K562 (cell line): ENCODE results near the gene CNIH4. TPM values are rescaled to one million over a fixed set of nuclear protein-coding genes. Genes with fewer than 3 reads are reported as not detected.

ENCODE experiments used
- GABPB1 ChIP-seq: sonication (generic); formaldehyde crosslinking; IDR thresholded peaks from 2 replicates; pipeline ENCODE4 v1.8.0; 2022; ENCODE audit warnings: mild to moderate bottlenecking, missing genetic modification reagents
- HDAC8 ChIP-seq: fragments of 450-650 bp; IDR thresholded peaks from 2 replicates; pipeline ENCODE4 v1.6.1; 2016; ENCODE audit warnings: mild to moderate bottlenecking, missing genetic modification characterization, moderate library complexity, missing compliant biosample characterization
- IFI16 ChIP-seq: fragments of 250-450 bp; sonication (Bioruptor Pico); IDR thresholded peaks from 2 replicates; pipeline ENCODE4 v2.1.2; 2022; ENCODE audit warnings: mild to moderate bottlenecking, inconsistent platforms
- ILF3 ChIP-seq: fragments of 450-650 bp; IDR thresholded peaks from 2 replicates; pipeline ENCODE4 v1.6.1; 2018; ENCODE audit warnings: antibody characterized with exemption, mild to moderate bottlenecking, moderate library complexity, borderline replicate concordance
- SMARCE1 ChIP-seq: fragments of 450-650 bp; IDR thresholded peaks from 2 replicates; pipeline ENCODE4 v1.7.1; 2016; ENCODE audit warnings: mild to moderate bottlenecking
- SRSF1 ChIP-seq: fragments of 200-400 bp; formaldehyde crosslinking; IDR thresholded peaks from 2 replicates; pipeline ENCODE4 v1.6.1; 2017; ENCODE audit warnings: mild to moderate bottlenecking, low read depth, low read length, moderate library complexity
- TAF9B ChIP-seq: fragments of 450-650 bp; IDR thresholded peaks from 2 replicates; pipeline ENCODE4 v1.6.1; 2018; ENCODE audit warnings: mild to moderate bottlenecking; ENCODE audit not compliant: partially characterized antibody
- polyA plus RNA-seq, 8 experiments: library from polyadenylated mRNA; depleted of rRNA in 4 of 8; stranded (reverse) in 5 of 8; unstranded in 3 of 8; fragments of >200 nt; fragmentation: Nextera tagmentation in 2 of 8; fragmentation: Illumina TruSeq in 1 of 8; extraction: Ambion mirVana in 2 of 8; extraction: Trizol in 1 of 8; gene quantifications; 2 replicates each; pipeline versions ENCODE4 v1.2.1 to v1.2.3, GENCODE V29; 2011 to 2014; ENCODE audit warnings: inconsistent platforms in 1 of 8, missing spikeins in 1 of 8
- total RNA-seq, 7 experiments: library from RNA; depleted of rRNA in 6 of 7; stranded (reverse); fragments of >200 nt in 6 of 7; fragmentation: Illumina TruSeq in 2 of 7; extraction: Trizol in 2 of 7; gene quantifications; 2 replicates each; pipeline versions ENCODE4 v1.2.1 to v1.2.3, GENCODE V29; 2011 to 2021; ENCODE audit warnings: low replicate concordance in 1 of 7
- TF ChIP-seq, protein P1 (sequence below): fragments of 450-650 bp; IDR thresholded peaks from 2 replicates; pipeline ENCODE4 v1.6.1; 2017; ENCODE audit warnings: antibody characterized with exemption, mild to moderate bottlenecking
- TF ChIP-seq, protein P2 (sequence below): fragments of 450-650 bp; IDR thresholded peaks from 2 replicates; pipeline ENCODE4 v1.6.1; 2014; ENCODE audit warnings: low read depth, mild to moderate bottlenecking, moderate library complexity, borderline replicate concordance
- TF ChIP-seq, protein P3 (sequence below): sonication (generic); formaldehyde crosslinking; IDR thresholded peaks from 2 replicates; pipeline ENCODE4 v1.8.1; 2023; ENCODE audit warnings: missing genetic modification reagents, mild to moderate bottlenecking, borderline replicate concordance

Gene CNIH4
- total and polyA plus RNA-seq, 9 of the 15 experiments (the other 6 are each of a cell fraction or from before 2014, with no cell fraction given), result 41.3 to 266 (median 61.1) TPM

DNA sequence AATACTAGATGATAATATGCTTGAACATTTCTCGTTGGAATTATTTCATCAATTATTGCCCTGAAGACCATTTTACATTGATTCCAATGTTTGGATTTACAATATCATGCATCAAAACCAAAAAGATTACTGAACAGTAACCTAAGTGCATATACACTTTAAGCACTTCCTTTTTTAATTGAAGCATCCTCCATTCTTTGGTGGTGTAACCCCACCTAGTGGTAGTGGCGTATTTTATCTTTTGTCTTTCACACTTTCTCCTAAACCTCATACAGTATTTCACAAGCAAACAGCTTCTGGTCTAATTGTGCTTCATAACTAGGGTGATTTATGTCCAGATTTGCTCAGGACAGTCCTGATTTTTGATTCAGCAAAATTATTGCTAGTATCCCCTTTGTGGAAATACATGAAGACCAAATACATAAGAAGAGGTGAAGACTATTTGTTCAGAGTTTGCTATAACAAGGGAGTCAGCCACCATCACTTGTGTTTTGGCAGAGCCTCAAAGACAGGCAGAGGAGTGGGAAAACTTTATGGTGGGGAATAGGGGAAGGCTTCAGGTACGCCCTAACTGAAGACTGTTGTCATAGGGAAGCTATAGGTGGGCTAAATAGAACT is 23.3 kb upstream of the CNIH4 start (continued):
- TF ChIP-seq, protein P1, sequence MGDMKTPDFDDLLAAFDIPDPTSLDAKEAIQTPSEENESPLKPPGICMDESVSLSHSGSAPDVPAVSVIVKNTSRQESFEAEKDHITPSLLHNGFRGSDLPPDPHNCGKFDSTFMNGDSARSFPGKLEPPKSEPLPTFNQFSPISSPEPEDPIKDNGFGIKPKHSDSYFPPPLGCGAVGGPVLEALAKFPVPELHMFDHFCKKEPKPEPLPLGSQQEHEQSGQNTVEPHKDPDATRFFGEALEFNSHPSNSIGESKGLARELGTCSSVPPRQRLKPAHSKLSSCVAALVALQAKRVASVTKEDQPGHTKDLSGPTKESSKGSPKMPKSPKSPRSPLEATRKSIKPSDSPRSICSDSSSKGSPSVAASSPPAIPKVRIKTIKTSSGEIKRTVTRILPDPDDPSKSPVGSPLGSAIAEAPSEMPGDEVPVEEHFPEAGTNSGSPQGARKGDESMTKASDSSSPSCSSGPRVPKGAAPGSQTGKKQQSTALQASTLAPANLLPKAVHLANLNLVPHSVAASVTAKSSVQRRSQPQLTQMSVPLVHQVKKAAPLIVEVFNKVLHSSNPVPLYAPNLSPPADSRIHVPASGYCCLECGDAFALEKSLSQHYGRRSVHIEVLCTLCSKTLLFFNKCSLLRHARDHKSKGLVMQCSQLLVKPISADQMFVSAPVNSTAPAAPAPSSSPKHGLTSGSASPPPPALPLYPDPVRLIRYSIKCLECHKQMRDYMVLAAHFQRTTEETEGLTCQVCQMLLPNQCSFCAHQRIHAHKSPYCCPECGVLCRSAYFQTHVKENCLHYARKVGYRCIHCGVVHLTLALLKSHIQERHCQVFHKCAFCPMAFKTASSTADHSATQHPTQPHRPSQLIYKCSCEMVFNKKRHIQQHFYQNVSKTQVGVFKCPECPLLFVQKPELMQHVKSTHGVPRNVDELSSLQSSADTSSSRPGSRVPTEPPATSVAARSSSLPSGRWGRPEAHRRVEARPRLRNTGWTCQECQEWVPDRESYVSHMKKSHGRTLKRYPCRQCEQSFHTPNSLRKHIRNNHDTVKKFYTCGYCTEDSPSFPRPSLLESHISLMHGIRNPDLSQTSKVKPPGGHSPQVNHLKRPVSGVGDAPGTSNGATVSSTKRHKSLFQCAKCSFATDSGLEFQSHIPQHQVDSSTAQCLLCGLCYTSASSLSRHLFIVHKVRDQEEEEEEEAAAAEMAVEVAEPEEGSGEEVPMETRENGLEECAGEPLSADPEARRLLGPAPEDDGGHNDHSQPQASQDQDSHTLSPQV, result peak; percentile 54; the same call in 1 of the 2 replicates
- TF ChIP-seq GABPB1, result peak; percentile 42; the same call in 1 of the 2 replicates
- 0 out of 2 replicates have a peak, but pooled peaks have one; percentile 50 for TF ChIP-seq ILF3
- no peak for TF ChIP-seq SRSF1
- TF ChIP-seq, protein P2, sequence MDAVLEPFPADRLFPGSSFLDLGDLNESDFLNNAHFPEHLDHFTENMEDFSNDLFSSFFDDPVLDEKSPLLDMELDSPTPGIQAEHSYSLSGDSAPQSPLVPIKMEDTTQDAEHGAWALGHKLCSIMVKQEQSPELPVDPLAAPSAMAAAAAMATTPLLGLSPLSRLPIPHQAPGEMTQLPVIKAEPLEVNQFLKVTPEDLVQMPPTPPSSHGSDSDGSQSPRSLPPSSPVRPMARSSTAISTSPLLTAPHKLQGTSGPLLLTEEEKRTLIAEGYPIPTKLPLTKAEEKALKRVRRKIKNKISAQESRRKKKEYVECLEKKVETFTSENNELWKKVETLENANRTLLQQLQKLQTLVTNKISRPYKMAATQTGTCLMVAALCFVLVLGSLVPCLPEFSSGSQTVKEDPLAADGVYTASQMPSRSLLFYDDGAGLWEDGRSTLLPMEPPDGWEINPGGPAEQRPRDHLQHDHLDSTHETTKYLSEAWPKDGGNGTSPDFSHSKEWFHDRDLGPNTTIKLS, result no peak
- peak; percentile 22 for TF ChIP-seq TAF9B
- no peak for TF ChIP-seq IFI16 (CRISPR knock-in tag)
- TF ChIP-seq, protein P3, sequence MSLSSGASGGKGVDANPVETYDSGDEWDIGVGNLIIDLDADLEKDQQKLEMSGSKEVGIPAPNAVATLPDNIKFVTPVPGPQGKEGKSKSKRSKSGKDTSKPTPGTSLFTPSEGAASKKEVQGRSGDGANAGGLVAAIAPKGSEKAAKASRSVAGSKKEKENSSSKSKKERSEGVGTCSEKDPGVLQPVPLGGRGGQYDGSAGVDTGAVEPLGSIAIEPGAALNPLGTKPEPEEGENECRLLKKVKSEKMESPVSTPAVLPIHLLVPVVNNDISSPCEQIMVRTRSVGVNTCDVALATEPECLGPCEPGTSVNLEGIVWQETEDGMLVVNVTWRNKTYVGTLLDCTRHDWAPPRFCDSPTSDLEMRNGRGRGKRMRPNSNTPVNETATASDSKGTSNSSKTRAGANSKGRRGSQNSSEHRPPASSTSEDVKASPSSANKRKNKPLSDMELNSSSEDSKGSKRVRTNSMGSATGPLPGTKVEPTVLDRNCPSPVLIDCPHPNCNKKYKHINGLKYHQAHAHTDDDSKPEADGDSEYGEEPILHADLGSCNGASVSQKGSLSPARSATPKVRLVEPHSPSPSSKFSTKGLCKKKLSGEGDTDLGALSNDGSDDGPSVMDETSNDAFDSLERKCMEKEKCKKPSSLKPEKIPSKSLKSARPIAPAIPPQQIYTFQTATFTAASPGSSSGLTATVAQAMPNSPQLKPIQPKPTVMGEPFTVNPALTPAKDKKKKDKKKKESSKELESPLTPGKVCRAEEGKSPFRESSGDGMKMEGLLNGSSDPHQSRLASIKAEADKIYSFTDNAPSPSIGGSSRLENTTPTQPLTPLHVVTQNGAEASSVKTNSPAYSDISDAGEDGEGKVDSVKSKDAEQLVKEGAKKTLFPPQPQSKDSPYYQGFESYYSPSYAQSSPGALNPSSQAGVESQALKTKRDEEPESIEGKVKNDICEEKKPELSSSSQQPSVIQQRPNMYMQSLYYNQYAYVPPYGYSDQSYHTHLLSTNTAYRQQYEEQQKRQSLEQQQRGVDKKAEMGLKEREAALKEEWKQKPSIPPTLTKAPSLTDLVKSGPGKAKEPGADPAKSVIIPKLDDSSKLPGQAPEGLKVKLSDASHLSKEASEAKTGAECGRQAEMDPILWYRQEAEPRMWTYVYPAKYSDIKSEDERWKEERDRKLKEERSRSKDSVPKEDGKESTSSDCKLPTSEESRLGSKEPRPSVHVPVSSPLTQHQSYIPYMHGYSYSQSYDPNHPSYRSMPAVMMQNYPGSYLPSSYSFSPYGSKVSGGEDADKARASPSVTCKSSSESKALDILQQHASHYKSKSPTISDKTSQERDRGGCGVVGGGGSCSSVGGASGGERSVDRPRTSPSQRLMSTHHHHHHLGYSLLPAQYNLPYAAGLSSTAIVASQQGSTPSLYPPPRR, result peak; percentile 60; the same call in 1 of the 2 replicates
- TF ChIP-seq HDAC8 (tag), result no peak
- TF ChIP-seq SMARCE1, result no peak
